Mesenchymal stem cell (in vitro differentiated cells and primary cell): ENCODE data around the gene SLC12A4.
A peak's percentile ranks its signal among the peaks of the same experiment; 100 is the strongest.

Experiments
- DNase-seq: peaks from one replicate; pipeline ENCODE4 v3.0.0-alpha.2; 2013
- H2AFZ ChIP-seq: one replicate; pipeline ENCODE4 v1.6.1; 2013; ENCODE audit warnings: low read depth, mild to moderate bottlenecking, control low read depth, inconsistent platforms, low read length, moderate library complexity
- H2AK5ac ChIP-seq: 2 replicates; pipeline ENCODE4 v1.6.1; 2013; ENCODE audit warnings: low read length, moderate library complexity, mild to moderate bottlenecking, inconsistent platforms; ENCODE audit not compliant: severe bottlenecking
- H2BK120ac ChIP-seq: one replicate; pipeline ENCODE4 v1.6.1; 2013; ENCODE audit warnings: low read depth, mild to moderate bottlenecking, inconsistent platforms, low read length, moderate library complexity
- H2BK12ac ChIP-seq, 2 experiments: one replicate each; pipeline ENCODE4 v1.6.1; 2013; ENCODE audit warnings: inconsistent platforms in 2 of 2, low read length in 2 of 2, mild to moderate bottlenecking in 2 of 2, moderate library complexity in 2 of 2, control low read depth in 1 of 2
- H2BK15ac ChIP-seq: one replicate; pipeline ENCODE4 v1.6.1; 2013; ENCODE audit warnings: mild to moderate bottlenecking, low read depth, inconsistent platforms; ENCODE audit not compliant: poor library complexity, severe bottlenecking
- H2BK5ac ChIP-seq: 2 replicates; pipeline ENCODE4 v1.6.1; 2013; ENCODE audit warnings: low read depth, mild to moderate bottlenecking, low read length, control low read depth, inconsistent platforms; ENCODE audit not compliant: poor library complexity, severe bottlenecking
- H3K14ac ChIP-seq, 2 experiments: one replicate each; pipeline ENCODE4 v1.6.1; 2013; ENCODE audit warnings: inconsistent platforms in 2 of 2, low read length in 2 of 2, control low read depth in 1 of 2, mild to moderate bottlenecking in 1 of 2, moderate library complexity in 1 of 2
- H3K18ac ChIP-seq, 2 experiments: one replicate each; pipeline ENCODE4 v1.6.1; 2013; ENCODE audit warnings: inconsistent platforms in 2 of 2, low read length in 2 of 2, control low read depth in 1 of 2, low read depth in 1 of 2, mild to moderate bottlenecking in 1 of 2
- H3K23ac ChIP-seq, 2 experiments: one replicate each; pipeline ENCODE4 v1.6.1; 2013; ENCODE audit warnings: inconsistent platforms in 2 of 2, low read length in 2 of 2, mild to moderate bottlenecking in 2 of 2, moderate library complexity in 2 of 2, control low read depth in 1 of 2
- H3K27ac ChIP-seq: 2 replicates; pipeline ENCODE4 v1.5.1; 2013; ENCODE audit warnings: mild to moderate bottlenecking, moderate library complexity, low read length, control low read depth, inconsistent platforms; ENCODE audit not compliant: poor library complexity, severe bottlenecking
- H3K27me3 ChIP-seq, 2 experiments: 2 replicates each; pipeline versions ENCODE4 v1.6.1 to v1.7.0; 2013; ENCODE audit warnings: low read length in 2 of 2, mild to moderate bottlenecking in 2 of 2, moderate library complexity in 2 of 2, control low read depth in 1 of 2, inconsistent platforms in 1 of 2; ENCODE audit not compliant: control insufficient read depth in 1 of 2, insufficient read depth in 1 of 2
- H3K36me3 ChIP-seq, 2 experiments: 2 replicates each; pipeline versions ENCODE4 v1.6.1 to v1.7.0; 2013; ENCODE audit warnings: low read length in 2 of 2, control low read depth in 1 of 2, inconsistent platforms in 1 of 2, low read depth in 1 of 2, mild to moderate bottlenecking in 1 of 2; ENCODE audit not compliant: insufficient read depth in 2 of 2, control insufficient read depth in 1 of 2
- H3K4ac ChIP-seq, 2 experiments: one replicate each; pipeline ENCODE4 v1.6.1; 2013; ENCODE audit warnings: inconsistent platforms in 2 of 2, low read length in 2 of 2, mild to moderate bottlenecking in 2 of 2, moderate library complexity in 2 of 2, control low read depth in 1 of 2, low read depth in 1 of 2
- H3K4me1 ChIP-seq: 2 replicates; pipeline ENCODE4 v1.6.1; 2013; ENCODE audit warnings: low read depth, low read length, control low read depth; ENCODE audit not compliant: control insufficient read depth, insufficient read depth
- H3K4me2 ChIP-seq: 2 replicates; pipeline ENCODE4 v1.6.1; 2013; ENCODE audit warnings: low read length, mild to moderate bottlenecking, inconsistent platforms; ENCODE audit not compliant: poor library complexity, severe bottlenecking
- H3K4me3 ChIP-seq, 2 experiments: 2 replicates each; pipeline versions ENCODE4 v1.5.1 to v1.7.0; 2013; ENCODE audit warnings: low read length in 2 of 2, mild to moderate bottlenecking in 2 of 2, control low read depth in 1 of 2, low read depth in 1 of 2; ENCODE audit not compliant: insufficient read depth in 1 of 2
- H3K79me1 ChIP-seq: replicated peaks from 2 replicates; pipeline ENCODE4 v1.6.1; 2013; ENCODE audit warnings: mild to moderate bottlenecking, control low read depth, low read length, inconsistent platforms; ENCODE audit not compliant: poor library complexity, severe bottlenecking
- H3K9ac ChIP-seq: 2 replicates; pipeline ENCODE4 v1.7.0; 2013; ENCODE audit warnings: mild to moderate bottlenecking, low read length, moderate library complexity
- H3K9me3 ChIP-seq: 2 replicates; pipeline ENCODE4 v1.7.0; 2013; ENCODE audit warnings: mild to moderate bottlenecking, low read length; ENCODE audit not compliant: control insufficient read depth
- H4K8ac ChIP-seq: one replicate; pipeline ENCODE4 v1.6.1; 2013; ENCODE audit warnings: inconsistent platforms, mild to moderate bottlenecking, low read length, moderate library complexity
- H4K91ac ChIP-seq: one replicate; pipeline ENCODE4 v1.6.1; 2013; ENCODE audit warnings: mild to moderate bottlenecking, low read length, inconsistent platforms
- WGBS: methylation state at CpG from one replicate; pipeline ENCODE4 v1.1.7; 2013; ENCODE audit warnings: mixed read lengths; 5-methylcytosine and 5-hydroxymethylcytosine counted together

Gene SLC12A4

DNA sequence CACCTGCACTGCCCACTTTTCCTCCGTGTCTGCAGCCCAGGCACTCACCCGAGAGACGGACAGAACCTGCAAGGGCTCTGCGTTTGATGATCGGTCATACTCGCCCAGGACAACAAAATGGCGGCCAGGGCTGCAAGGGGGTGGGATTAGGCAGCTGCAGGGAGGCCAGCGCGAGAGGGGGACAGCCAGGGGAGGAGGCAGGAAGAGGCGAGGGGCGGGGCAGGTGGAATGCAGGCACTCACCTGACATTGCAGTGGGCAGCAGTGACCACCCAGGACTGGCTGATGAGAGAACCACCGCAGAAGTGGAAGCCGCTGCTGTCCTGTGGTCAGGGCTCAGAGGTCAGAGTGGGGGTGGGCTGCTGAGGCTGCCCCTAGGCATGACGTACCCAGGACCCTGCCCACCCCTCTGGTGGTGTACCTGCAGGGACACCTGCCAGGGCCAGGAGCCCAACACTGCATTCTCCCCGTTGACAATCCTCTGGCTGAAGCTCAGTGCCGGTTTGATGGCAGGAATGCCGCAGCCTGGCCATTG is 37.7 kb downstream of the SLC12A4 start:
- H3K4me2 ChIP-seq = no peak overlapping the region
- no peak overlapping the region for H3K4ac ChIP-seq
- no peak overlapping the region for H2BK5ac ChIP-seq
- no peak overlapping the region for H2AK5ac ChIP-seq
- H4K8ac ChIP-seq = no peak overlapping the region
- H4K91ac ChIP-seq = no peak overlapping the region
- H3K4me1 ChIP-seq = peaks cover 25% of the 10 kb centered on the region
- 98% methylated on average over 17 of the region's 17 CpGs for WGBS
- H3K9me3 ChIP-seq = no peaks in the 10 kb centered on the region
- H3K18ac ChIP-seq = no peak overlapping the region
- H3K79me1 ChIP-seq = peaks cover 37% of the 10 kb centered on the region
- H3K4me3 ChIP-seq = no peak overlapping the region
- no peak overlapping the region for H2BK120ac ChIP-seq
- H2AFZ ChIP-seq = no peak overlapping the region
- H3K36me3 ChIP-seq = peaks cover 59 to 69% of the 10 kb centered on the region in 2 experiments
- no peak overlapping the region for H3K27ac ChIP-seq
- no peak overlapping the region for H2BK15ac ChIP-seq
- H3K9ac ChIP-seq = no peak overlapping the region
- no peaks in the 10 kb centered on the region for H3K27me3 ChIP-seq
- H3K14ac ChIP-seq = no peak overlapping the region
- no peak overlapping the region for H2BK12ac ChIP-seq
- DNase-seq = no peak
- no peak overlapping the region for H3K23ac ChIP-seq

DNA sequence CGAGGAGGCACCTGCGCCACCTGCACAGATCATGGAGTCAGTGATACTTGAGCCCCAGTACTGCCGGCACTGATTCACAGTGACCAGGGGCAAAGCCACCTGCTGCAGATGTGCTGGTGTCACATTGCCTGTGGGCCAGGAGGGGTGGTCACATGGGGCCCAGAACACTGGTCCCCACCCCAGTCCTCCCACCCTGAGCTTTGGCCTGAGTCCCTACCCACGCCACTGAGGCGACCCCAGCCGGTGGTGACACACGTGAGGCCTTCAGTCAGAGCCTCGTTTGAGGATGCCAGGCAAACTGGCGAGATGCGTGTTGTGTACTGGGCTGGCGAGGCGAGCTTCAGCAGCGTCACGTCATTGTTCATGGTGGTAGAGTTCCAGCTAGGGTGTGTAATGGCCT is 38.2 kb downstream of the SLC12A4 start:
- Histone ChIP-seq H3K79me1 (peaks cover 39% of the 10 kb centered on the region), H3K4me1 (peaks cover 26% of the 10 kb centered on the region), H2AFZ (no peak overlapping the region), H2BK12ac (no peak overlapping the region), H3K27ac (no peak overlapping the region), H2BK120ac (no peak overlapping the region), H3K9me3 (no peaks in the 10 kb centered on the region), H4K8ac (no peak overlapping the region), H3K4me2 (no peak overlapping the region), H3K4ac (no peak overlapping the region), H3K36me3 (peaks cover 59 to 69% of the 10 kb centered on the region in 2 experiments), H2BK5ac (no peak overlapping the region), H2BK15ac (no peak overlapping the region), H3K23ac (no peak overlapping the region), H3K27me3 (no peaks in the 10 kb centered on the region), H3K14ac (no peak overlapping the region), H3K4me3 (no peak overlapping the region), H3K18ac (no peak overlapping the region), H3K9ac (no peak overlapping the region), H4K91ac (no peak overlapping the region), H2AK5ac (no peak overlapping the region)
- no peak for DNase-seq
- 93% methylated on average over 14 of the region's 14 CpGs for WGBS

- Histone ChIP-seq H3K18ac (no peak overlapping the region), H3K79me1 (peaks cover 37% of the 10 kb centered on the region), H4K8ac (peak overlapping the region; percentile 56), H3K4me2 (no peak overlapping the region), H3K27me3 (no peaks in the 10 kb centered on the region), H2BK15ac (no peak overlapping the region), H3K27ac (no peak overlapping the region), H3K4me1 (peaks cover 15% of the 10 kb centered on the region), H2BK120ac (no peak overlapping the region), H3K14ac (no peak overlapping the region), H3K23ac (no peak overlapping the region), H2AK5ac (no peak overlapping the region), H3K9ac (no peak overlapping the region), H3K9me3 (no peaks in the 10 kb centered on the region), H3K4me3 (no peak overlapping the region), H2AFZ (no peak overlapping the region), H3K36me3 (peaks cover 51 to 68% of the 10 kb centered on the region in 2 experiments), H2BK5ac (no peak overlapping the region), H4K91ac (no peak overlapping the region), H2BK12ac (peak overlapping the region in 1 of 2 experiments; percentile 11), H3K4ac (no peak overlapping the region)
- 47% methylated on average over 15 of the region's 16 CpGs for WGBS
- DNase-seq = peak; percentile 65
These were observed 39.7 kb downstream of the SLC12A4 start for GRCh38 chr16:67928561-67929364.

DNA sequence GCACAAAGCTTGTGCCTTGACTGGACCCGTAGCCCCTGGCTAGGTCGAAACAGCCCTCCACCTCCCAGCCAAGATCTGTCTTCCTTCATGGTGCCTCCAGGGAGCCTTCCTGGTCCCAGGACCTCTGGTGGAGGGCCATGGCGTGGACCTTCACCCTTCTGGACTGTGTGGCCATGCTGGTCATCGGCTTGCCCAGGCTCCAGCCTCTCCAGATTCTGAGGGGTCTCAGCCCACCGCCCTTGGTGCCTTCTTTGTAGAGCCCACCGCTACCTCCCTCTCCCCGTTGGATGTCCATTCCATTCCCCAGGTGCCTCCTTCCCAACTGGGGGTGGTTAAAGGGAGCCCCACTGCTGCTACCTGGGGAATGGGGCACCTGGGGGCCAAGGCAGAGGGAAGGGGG is 40.3 kb downstream of the SLC12A4 start:
- Histone ChIP-seq H3K4me2 (no peak overlapping the region), H3K4ac (no peak overlapping the region), H3K9ac (no peak overlapping the region), H4K91ac (no peak overlapping the region), H3K27ac (no peak overlapping the region), H3K14ac (no peak overlapping the region), H2BK120ac (no peak overlapping the region), H2BK12ac (no peak overlapping the region), H3K23ac (no peak overlapping the region), H2AK5ac (no peak overlapping the region), H3K27me3 (no peaks in the 10 kb centered on the region), H3K79me1 (peaks cover 38% of the 10 kb centered on the region), H3K36me3 (peaks cover 49 to 71% of the 10 kb centered on the region in 2 experiments), H3K18ac (no peak overlapping the region), H2BK15ac (no peak overlapping the region), H2AFZ (no peak overlapping the region), H3K4me1 (peaks cover 13% of the 10 kb centered on the region), H3K9me3 (no peaks in the 10 kb centered on the region), H4K8ac (no peak overlapping the region), H2BK5ac (no peak overlapping the region), H3K4me3 (no peak overlapping the region)
- no peak for DNase-seq
- 83% methylated on average over 6 of the region's 7 CpGs for WGBS
